GM12801 (cell line): ENCODE data around the gene CLDN14.

ENCODE experiments used
- CTCF ChIP-seq: IDR thresholded peaks from one replicate; pipeline ENCODE4 v1.5.1; 2011; ENCODE audit warnings: control low read depth; ENCODE audit not compliant: insufficient read length; ENCODE audit errors: extremely low read depth

Gene CLDN14

GRCh38 chr21:36477001-36477400, 2.9 kb downstream of the CLDN14 start:
- TF ChIP-seq CTCF = no peak

DNA sequence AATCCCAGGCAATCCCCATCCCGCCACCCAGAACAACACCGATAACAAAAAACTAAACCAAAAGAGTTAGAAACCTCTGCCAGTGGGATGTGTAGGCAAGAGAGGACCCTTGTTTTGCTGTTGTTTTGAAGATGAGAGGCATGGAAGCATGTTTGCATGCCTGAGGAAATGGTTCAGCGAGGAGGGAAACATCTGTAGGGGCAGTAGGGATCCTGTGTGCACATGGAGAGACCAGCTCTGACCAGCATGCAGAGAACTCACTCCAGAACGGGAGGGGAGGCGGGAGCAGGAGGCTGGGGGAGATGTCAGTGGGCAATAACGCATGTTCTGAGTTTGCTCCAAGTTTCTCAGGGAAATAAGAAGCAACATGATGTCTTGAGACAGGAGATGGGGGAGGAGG, 5.3 kb downstream of the CLDN14 start:
- TF ChIP-seq CTCF = no peak

DNA sequence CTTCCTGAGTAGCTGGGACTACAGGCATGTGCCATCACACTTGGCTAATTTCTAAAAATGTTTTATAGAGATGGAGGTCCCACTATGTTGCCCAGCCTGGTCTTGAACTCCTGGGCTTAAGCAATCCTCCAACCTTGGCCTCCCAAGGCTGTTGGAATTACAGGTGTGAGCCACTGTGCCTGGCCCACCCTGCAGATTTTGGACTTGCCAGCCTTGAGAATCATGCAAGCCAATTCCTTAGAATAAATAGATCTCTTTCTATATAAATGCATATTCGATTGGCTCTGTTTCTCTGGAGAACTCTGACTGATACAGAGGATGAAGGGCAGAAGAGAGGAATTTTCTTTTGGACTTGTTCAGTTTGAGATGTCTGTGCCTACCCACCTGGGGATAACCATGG, 6.7 kb downstream of the CLDN14 start:
- no peak for TF ChIP-seq CTCF

- no peak for TF ChIP-seq CTCF
These were observed 7.5 kb downstream of the CLDN14 start for GRCh38 chr21:36472377-36472776.

- TF ChIP-seq CTCF = no peak
These were observed 8.6 kb downstream of the CLDN14 start for GRCh38 chr21:36471254-36471723.

DNA sequence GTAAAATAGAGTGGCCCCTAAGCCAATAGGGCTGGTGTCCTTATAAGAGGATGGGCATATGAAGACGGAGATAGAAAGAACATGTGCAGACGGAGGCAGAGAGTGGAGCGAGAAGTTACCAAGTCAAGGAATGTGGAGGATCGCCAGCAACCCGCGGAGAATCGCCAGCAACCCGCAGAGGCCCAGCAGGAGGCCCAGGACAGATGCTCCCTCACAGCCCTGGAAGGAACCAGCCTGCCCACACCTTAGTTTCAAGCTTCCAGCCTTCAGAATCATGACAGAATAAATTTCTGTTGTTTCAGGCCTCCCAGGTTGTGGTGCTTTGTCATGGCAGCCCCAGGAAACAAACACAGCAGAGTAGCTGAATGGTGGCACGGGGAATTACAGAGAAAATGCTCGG, 9.6 kb downstream of the CLDN14 start:
- no peak for TF ChIP-seq CTCF

DNA sequence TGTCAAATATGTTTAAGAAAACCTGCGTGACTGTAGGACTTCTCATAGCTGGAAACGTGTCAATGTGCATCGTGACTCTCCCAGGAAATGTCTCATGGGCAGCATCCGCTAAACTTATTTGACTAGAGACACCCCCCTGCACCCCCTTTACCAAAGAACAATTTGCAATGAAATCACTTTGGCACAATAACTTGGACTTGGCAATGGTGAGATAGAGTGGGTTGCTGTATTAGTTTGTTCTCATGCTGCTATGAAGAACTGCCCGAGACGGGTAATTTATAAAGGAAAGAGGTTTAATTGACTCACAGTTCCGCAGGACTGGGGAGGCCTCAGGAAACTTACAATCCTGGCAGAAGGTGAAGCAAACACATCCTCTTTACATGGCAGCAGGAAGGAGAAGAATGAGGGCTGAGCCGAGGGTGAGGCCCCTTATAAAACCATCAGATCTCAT, 13.8 kb downstream of the CLDN14 start:
- TF ChIP-seq CTCF = no peak

DNA sequence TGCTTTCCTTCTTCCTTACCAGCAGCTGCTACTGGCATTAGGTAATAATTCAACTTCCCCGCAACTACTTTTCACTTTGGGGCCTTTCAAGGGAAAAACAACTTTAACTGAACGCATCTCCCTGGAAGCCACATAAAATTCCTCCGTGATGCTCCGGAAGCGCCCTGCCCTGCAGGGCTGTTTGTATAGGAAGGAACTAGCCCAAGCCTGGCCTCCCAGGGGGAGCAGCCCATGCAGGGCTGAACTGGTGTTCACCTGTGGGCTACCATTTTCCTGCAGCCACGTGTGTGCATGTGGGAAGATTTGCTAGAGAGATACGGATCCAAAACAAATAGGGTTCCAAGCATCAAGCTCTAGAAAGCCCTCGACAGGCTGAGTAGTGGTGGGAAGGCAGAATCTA, 14.4 kb downstream of the CLDN14 start:
- TF ChIP-seq CTCF = no peak
